ENCODE measurements around the gene ATG3. TPM values are rescaled to one million over a fixed set of nuclear protein-coding genes. Genes with fewer than 3 reads are reported as not detected.
A peak's percentile ranks its signal among the peaks of the same experiment; 100 is the strongest.

The ATG3 gene
- total RNA-seq: 10 to 100 TPM; 63.5 to 65.7 TPM

DNA sequence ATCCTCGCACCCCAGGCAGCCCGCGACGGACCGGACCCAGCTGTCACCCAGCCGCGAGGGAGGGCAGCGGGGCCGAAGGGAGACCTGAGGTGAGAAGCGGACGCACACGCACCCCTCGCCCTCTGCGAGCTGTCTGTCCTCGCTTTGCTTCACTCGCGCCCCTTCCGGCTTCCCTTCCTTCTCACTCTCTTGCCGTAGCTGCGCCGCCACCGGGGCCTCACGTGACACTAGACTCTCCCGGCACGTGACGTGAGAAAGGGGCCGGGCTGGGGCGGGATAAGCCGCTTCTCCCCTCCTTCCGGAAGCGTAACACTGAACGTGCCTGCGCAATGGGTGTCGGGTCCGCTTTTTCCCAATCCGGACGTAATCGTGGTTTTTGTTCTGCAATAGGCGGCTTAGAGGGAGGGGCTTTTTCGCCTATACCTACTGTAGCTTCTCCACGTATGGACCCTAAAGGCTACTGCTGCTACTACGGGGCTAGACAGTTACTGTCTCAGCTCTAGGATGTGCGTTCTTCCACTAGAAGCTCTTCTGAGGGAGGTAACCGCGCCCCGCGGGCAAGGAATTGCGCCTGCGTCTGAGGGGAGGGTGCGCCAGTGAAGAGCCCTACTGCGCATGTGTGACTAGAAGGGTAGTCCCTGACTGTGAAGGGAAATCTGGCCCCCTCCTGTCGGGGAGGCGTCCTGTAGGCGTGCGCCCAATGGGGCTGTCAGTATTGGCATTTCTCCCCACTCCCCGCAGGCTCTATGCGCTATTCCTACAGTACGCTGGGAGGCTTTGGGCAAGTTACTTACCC, at the start of gene ATG3, which contains the start of gene SLC35A5:
Gene ATG3 (minus strand): TSS at position 229 of the 796 bp plus-strand sequence. CDS start 434 bp downstream, outside the sequence.
Gene SLC35A5 (plus strand): TSS at position 312 of the 796 bp plus-strand sequence. CDS start 1,359 bp downstream, outside the sequence.
- H3K36me3 Mint-ChIP-seq: peaks cover 8% of the 10 kb centered on the region
- peak within 1 kb of the TSS; percentile 97 for H3K4me3 Mint-ChIP-seq
- no peaks in the 10 kb centered on the region for H3K9me3 Mint-ChIP-seq
- DNase-seq: peak; percentile 98
- peak; percentile 83 for ATAC-seq (ENCODE audit: low read depth)
- POLR2A ChIA-PET: interaction anchor here (0.5 to 1.3 kb wide), 11 partner anchors 17 to 583 kb away, joined by 3 to 5 read pairs (median 3); partner anchors contain the start of genes ABHD10, BTLA, CD200 and GTPBP8
- no peaks in the 10 kb centered on the region for H3K27me3 Mint-ChIP-seq
- H3K4me1 Mint-ChIP-seq: peaks cover 21% of the 10 kb centered on the region
- H3K27ac Mint-ChIP-seq: peak within 1 kb of the TSS; percentile 95

DNA sequence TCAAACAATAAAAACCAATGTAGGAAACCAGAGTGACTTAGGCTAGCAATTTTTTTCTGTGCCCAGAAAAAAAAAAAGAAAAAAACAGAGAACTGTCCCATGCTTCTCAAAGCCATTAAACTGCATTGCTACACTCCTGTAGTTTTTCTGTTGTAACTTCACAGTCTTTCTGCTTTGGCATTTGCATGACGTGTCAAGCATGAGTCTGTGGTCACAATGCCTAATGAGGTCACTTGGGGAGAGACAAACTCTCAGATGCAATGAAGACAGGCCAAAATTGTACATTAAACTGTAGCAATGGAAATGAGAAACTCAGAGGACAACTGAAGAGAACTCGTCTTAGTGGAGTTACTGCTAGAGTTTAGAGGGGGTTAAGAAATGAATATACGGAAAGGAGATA, 48.4 kb upstream of the ATG3 start:
- DNase-seq: no peak
- H3K27ac Mint-ChIP-seq: peak overlapping the region; percentile 23
- POLR2A ChIA-PET: no interaction called here
- peaks cover 21% of the 10 kb centered on the region for H3K27me3 Mint-ChIP-seq
- peaks cover 2% of the 10 kb centered on the region for H3K4me1 Mint-ChIP-seq
- no peak for ATAC-seq (ENCODE audit: low read depth)
- H3K36me3 Mint-ChIP-seq: no peaks in the 10 kb centered on the region
- H3K9me3 Mint-ChIP-seq: no peaks in the 10 kb centered on the region
- H3K4me3 Mint-ChIP-seq: no peak overlapping the region

DNA sequence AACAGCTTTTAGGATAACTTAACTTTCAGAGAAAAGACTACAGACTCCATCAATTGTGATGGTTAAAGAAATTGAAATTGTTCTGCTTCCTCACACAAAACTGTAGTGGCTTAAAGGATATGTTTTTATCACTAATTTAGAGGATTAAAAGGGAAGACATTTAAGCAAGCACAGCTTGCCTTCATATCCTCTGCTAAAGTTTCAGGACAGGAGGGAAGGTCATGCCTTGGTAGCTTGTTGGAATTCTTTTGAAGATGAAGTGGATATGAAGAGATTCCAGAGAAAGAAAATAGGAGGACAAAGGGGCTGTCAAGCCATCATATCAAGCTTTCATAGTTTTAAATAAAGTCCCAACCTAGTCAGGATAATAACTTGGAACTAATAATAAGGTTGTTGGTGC, 46.1 kb upstream of the ATG3 start:
- Mint-ChIP-seq H3K27ac (no peak overlapping the region), H3K4me1 (peaks cover 8% of the 10 kb centered on the region), H3K36me3 (no peaks in the 10 kb centered on the region), H3K27me3 (peaks cover 12% of the 10 kb centered on the region), H3K9me3 (no peaks in the 10 kb centered on the region), H3K4me3 (no peak overlapping the region)
- ATAC-seq (ENCODE audit: low read depth) (no peak), DNase-seq (no peak)
- POLR2A ChIA-PET: no interaction called here

DNA sequence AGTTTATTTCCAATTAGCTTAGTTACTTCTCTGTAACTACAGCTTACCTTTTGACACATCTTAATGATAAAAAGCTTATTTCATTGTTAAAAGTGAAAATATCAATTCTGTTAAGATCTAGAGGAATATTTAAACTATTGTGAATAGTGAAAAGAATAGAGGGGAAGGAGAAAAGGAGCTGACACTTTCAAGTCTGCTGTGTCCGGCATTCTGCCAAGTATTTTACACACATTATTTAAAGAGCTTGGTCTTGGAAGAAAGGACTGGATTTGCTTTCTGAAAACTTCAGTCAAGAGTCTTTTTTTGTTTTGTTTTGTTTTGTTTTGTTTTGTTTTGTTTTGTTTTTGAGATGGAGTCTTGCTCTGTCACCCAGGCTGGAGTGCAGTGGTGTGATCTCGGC, 44.3 kb upstream of the ATG3 start:
- POLR2A ChIA-PET: no interaction called here
- no peaks in the 10 kb centered on the region for H3K36me3 Mint-ChIP-seq

GRCh38 chr3:112605285-112605684, 43.5 kb upstream of the ATG3 start:
- ATAC-seq (ENCODE audit: low read depth): no peak
- H3K4me1 Mint-ChIP-seq: peaks cover 14% of the 10 kb centered on the region
- POLR2A ChIA-PET: no interaction called here

More for the DNA sequence above, 44.3 kb upstream of the ATG3 start:
- Mint-ChIP-seq H3K27ac (no peak overlapping the region), H3K4me1 (peaks cover 14% of the 10 kb centered on the region), H3K9me3 (no peaks in the 10 kb centered on the region), H3K27me3 (peaks cover 12% of the 10 kb centered on the region), H3K4me3 (no peak overlapping the region)
- DNase-seq (no peak), ATAC-seq (ENCODE audit: low read depth) (no peak)

DNA sequence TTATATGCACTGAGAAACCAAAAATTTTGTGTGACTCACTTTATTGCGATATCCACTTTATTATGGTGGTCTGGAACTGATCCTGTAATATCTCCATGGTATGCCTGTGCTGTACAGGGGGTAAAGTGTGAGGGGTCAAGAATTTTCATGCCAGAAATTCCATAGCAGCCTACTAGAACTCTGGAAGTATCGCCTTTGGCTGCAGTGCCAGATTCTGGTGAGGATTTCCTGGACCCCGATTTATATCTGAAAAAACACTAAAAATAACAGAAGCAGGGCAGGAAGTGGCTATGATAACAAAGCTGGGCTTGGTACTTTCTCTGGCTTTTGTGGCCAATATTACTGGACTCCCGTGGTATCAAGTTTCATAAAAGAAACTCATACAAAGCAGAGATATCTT, 42.8 kb upstream of the ATG3 start:
- POLR2A ChIA-PET: no interaction called here
- H3K36me3 Mint-ChIP-seq: no peaks in the 10 kb centered on the region
- peaks cover 14% of the 10 kb centered on the region for H3K4me1 Mint-ChIP-seq
- peaks cover 12% of the 10 kb centered on the region for H3K27me3 Mint-ChIP-seq
- no peak for ATAC-seq (ENCODE audit: low read depth)
- DNase-seq: no peak
- no peaks in the 10 kb centered on the region for H3K9me3 Mint-ChIP-seq
- H3K27ac Mint-ChIP-seq: no peak overlapping the region
- H3K4me3 Mint-ChIP-seq: no peak overlapping the region

More at GRCh38 chr3:112605285-112605684, 43.5 kb upstream of the ATG3 start:
- H3K9me3 Mint-ChIP-seq: no peaks in the 10 kb centered on the region
- H3K36me3 Mint-ChIP-seq: no peaks in the 10 kb centered on the region
- no peak overlapping the region for H3K4me3 Mint-ChIP-seq
- H3K27me3 Mint-ChIP-seq: peaks cover 12% of the 10 kb centered on the region
- DNase-seq: no peak
- no peak overlapping the region for H3K27ac Mint-ChIP-seq

- H3K27ac Mint-ChIP-seq: no peak overlapping the region
- POLR2A ChIA-PET: no interaction called here
- H3K36me3 Mint-ChIP-seq: no peaks in the 10 kb centered on the region
- DNase-seq (no peak), ATAC-seq (ENCODE audit: low read depth) (no peak)
- H3K27me3 Mint-ChIP-seq: peaks cover 9% of the 10 kb centered on the region
- H3K9me3 Mint-ChIP-seq: no peaks in the 10 kb centered on the region
- no peak overlapping the region for H3K4me3 Mint-ChIP-seq
- peaks cover 14% of the 10 kb centered on the region for H3K4me1 Mint-ChIP-seq
Observed at GRCh38 chr3:112602217-112602838, 40.6 kb upstream of the ATG3 start.

GRCh38 chr3:112598731-112599130, 37.0 kb upstream of the ATG3 start:
- H3K27me3 Mint-ChIP-seq: no peaks in the 10 kb centered on the region
- H3K27ac Mint-ChIP-seq: no peak overlapping the region
- H3K4me1 Mint-ChIP-seq: peaks cover 7% of the 10 kb centered on the region
- POLR2A ChIA-PET: no interaction called here
- DNase-seq (no peak), ATAC-seq (ENCODE audit: low read depth) (no peak)
- H3K4me3 Mint-ChIP-seq: no peak overlapping the region
- H3K36me3 Mint-ChIP-seq: no peaks in the 10 kb centered on the region
- no peaks in the 10 kb centered on the region for H3K9me3 Mint-ChIP-seq

DNA sequence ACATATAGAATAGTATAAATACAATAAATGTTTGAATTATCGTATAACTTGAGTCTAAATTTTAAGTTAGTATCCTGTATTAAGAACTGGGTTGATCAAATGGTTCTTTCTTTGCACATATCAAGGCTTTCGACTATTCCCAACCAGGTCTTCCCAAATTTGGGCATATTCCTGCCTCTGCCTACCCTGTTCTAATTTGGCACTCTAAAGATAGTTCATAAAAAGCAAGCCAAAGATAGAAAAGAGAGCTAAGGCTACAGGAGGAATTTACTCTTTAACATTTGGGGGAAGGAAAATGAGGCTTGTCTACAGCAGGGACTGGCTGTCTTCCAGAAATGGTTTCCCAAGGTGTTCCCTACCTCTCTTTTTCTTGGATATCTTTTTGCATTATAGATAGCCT, 36.2 kb upstream of the ATG3 start:
- POLR2A ChIA-PET: no interaction called here
- H3K36me3 Mint-ChIP-seq: peaks cover 3% of the 10 kb centered on the region
- H3K4me3 Mint-ChIP-seq: no peak overlapping the region
- H3K27me3 Mint-ChIP-seq: no peaks in the 10 kb centered on the region
- no peaks in the 10 kb centered on the region for H3K9me3 Mint-ChIP-seq
- peaks cover 7% of the 10 kb centered on the region for H3K4me1 Mint-ChIP-seq
- DNase-seq: no peak
- no peak overlapping the region for H3K27ac Mint-ChIP-seq
- no peak for ATAC-seq (ENCODE audit: low read depth)

GRCh38 chr3:112594856-112595255, 33.1 kb upstream of the ATG3 start:
- H3K4me3 Mint-ChIP-seq: no peak overlapping the region
- DNase-seq (no peak), ATAC-seq (ENCODE audit: low read depth) (no peak)
- H3K36me3 Mint-ChIP-seq: peaks cover 15% of the 10 kb centered on the region
- peaks cover 4% of the 10 kb centered on the region for H3K4me1 Mint-ChIP-seq
- POLR2A ChIA-PET: no interaction called here
- no peaks in the 10 kb centered on the region for H3K27me3 Mint-ChIP-seq
- H3K27ac Mint-ChIP-seq: no peak overlapping the region
- no peaks in the 10 kb centered on the region for H3K9me3 Mint-ChIP-seq

- Mint-ChIP-seq H3K27ac (no peak overlapping the region), H3K27me3 (no peaks in the 10 kb centered on the region), H3K4me1 (peaks cover 4% of the 10 kb centered on the region), H3K4me3 (no peak overlapping the region), H3K36me3 (peaks cover 24% of the 10 kb centered on the region), H3K9me3 (no peaks in the 10 kb centered on the region)
- DNase-seq (no peak), ATAC-seq (ENCODE audit: low read depth) (no peak)
- POLR2A ChIA-PET: no interaction called here
Observed at GRCh38 chr3:112593258-112593657, 31.5 kb upstream of the ATG3 start.

- POLR2A ChIA-PET: no interaction called here
- Mint-ChIP-seq H3K9me3 (peaks cover 3% of the 10 kb centered on the region), H3K27ac (no peak overlapping the region), H3K36me3 (peaks cover 39% of the 10 kb centered on the region), H3K4me1 (peaks cover 11% of the 10 kb centered on the region), H3K27me3 (no peaks in the 10 kb centered on the region), H3K4me3 (no peak overlapping the region)
- no peak for DNase-seq
- no peak for ATAC-seq (ENCODE audit: low read depth)
Observed at GRCh38 chr3:112587336-112587735, 25.6 kb upstream of the ATG3 start.

- Mint-ChIP-seq H3K36me3 (peaks cover 36% of the 10 kb centered on the region), H3K9me3 (peaks cover 3% of the 10 kb centered on the region), H3K4me3 (no peak overlapping the region), H3K27ac (no peak overlapping the region), H3K27me3 (no peaks in the 10 kb centered on the region), H3K4me1 (peaks cover 10% of the 10 kb centered on the region)
- ATAC-seq (ENCODE audit: low read depth) (no peak), DNase-seq (no peak)
- POLR2A ChIA-PET: no interaction called here
Observed at GRCh38 chr3:112585782-112586181, 24.0 kb upstream of the ATG3 start.

GRCh38 chr3:112583105-112583504, 21.3 kb upstream of the ATG3 start:
- peaks cover 10% of the 10 kb centered on the region for H3K4me1 Mint-ChIP-seq
- no peaks in the 10 kb centered on the region for H3K27me3 Mint-ChIP-seq
- DNase-seq (no peak), ATAC-seq (ENCODE audit: low read depth) (no peak)
- no peak overlapping the region for H3K4me3 Mint-ChIP-seq
- H3K36me3 Mint-ChIP-seq: peaks cover 22% of the 10 kb centered on the region
- POLR2A ChIA-PET: no interaction called here
- peaks cover 3% of the 10 kb centered on the region for H3K9me3 Mint-ChIP-seq
- no peak overlapping the region for H3K27ac Mint-ChIP-seq

Measured in activated naive CD8-positive, alpha-beta T cell treated with anti-CD3 and anti-CD28 coated beads, Interleukin-2, amount 10 ng/mL, durations not matched to agents 7 days and 5 days (primary cell).